ENCODE data around the gene C3orf52. TPM values are rescaled to one million over a fixed set of nuclear protein-coding genes. Genes with fewer than 3 reads are reported as not detected.

Gene C3orf52
- total RNA-seq, 3 donors from 2014 or later, result 0.64 to 23.6 (median 8.5) TPM

- Histone ChIP-seq H3K36me3 (no peaks in the 10 kb centered on the region), H3K4me1 (no peaks in the 10 kb centered on the region), H3K9me3 (no peaks in the 10 kb centered on the region), H3K27ac (peak overlapping the region; percentile 51 to 55), H3K27me3 (no peaks in the 10 kb centered on the region), H3K4me3 (no peak overlapping the region)
- no peak for DNase-seq (ENCODE audit: low spot score in 2 of 2)
- intact Hi-C loops (cut with DNase I; ENCODE audit: low total_unique reads), result no loop called here
- TF ChIP-seq CTCF (IDR thresholded peaks at IDR 0.05), result no peak
- no peak for TF ChIP-seq POLR2A (IDR thresholded peaks at IDR 0.05)
- no peak for TF ChIP-seq POLR2AphosphoS5 (IDR thresholded peaks at IDR 0.05)
Measured at GRCh38 chr3:112090887-112091586, 4.8 kb downstream of the C3orf52 start.

GRCh38 chr3:112092496-112093179 is 6.4 kb downstream of the C3orf52 start:
- intact Hi-C loops (cut with DNase I; ENCODE audit: low total_unique reads), result no loop called here
- H3K27me3 ChIP-seq, result no peaks in the 10 kb centered on the region
- no peaks in the 10 kb centered on the region for H3K36me3 ChIP-seq
- peak overlapping the region; percentile 6 to 53 for H3K27ac ChIP-seq
- no peaks in the 10 kb centered on the region for H3K9me3 ChIP-seq
- no peak overlapping the region for H3K4me3 ChIP-seq
- no peak for TF ChIP-seq CTCF (IDR thresholded peaks at IDR 0.05)
- no peak for TF ChIP-seq POLR2A (IDR thresholded peaks at IDR 0.05)
- TF ChIP-seq POLR2AphosphoS5 (IDR thresholded peaks at IDR 0.05), result no peak
- no peak for DNase-seq (ENCODE audit: low spot score in 2 of 2)
- H3K4me1 ChIP-seq, result no peaks in the 10 kb centered on the region

GRCh38 chr3:112093180-112093522 is 7.0 kb downstream of the C3orf52 start:
- Histone ChIP-seq H3K9me3 (no peaks in the 10 kb centered on the region), H3K4me3 (no peak overlapping the region), H3K4me1 (no peaks in the 10 kb centered on the region), H3K27me3 (no peaks in the 10 kb centered on the region), H3K27ac (peak overlapping the region in 1 of 2 donors; percentile 53), H3K36me3 (no peaks in the 10 kb centered on the region)
- no peak for DNase-seq (ENCODE audit: low spot score in 2 of 2)
- TF ChIP-seq CTCF (IDR thresholded peaks at IDR 0.05) (no peak), POLR2AphosphoS5 (IDR thresholded peaks at IDR 0.05) (no peak), POLR2A (IDR thresholded peaks at IDR 0.05) (no peak)
- intact Hi-C loops (cut with DNase I; ENCODE audit: low total_unique reads), result no loop called here

- TF ChIP-seq POLR2A (IDR thresholded peaks at IDR 0.05) (no peak), POLR2AphosphoS5 (IDR thresholded peaks at IDR 0.05) (no peak), CTCF (IDR thresholded peaks at IDR 0.05) (no peak)
- Histone ChIP-seq H3K4me3 (no peak overlapping the region), H3K9me3 (no peaks in the 10 kb centered on the region), H3K36me3 (no peaks in the 10 kb centered on the region), H3K4me1 (no peaks in the 10 kb centered on the region), H3K27ac (no peak overlapping the region), H3K27me3 (no peaks in the 10 kb centered on the region)
- DNase-seq (ENCODE audit: low spot score in 2 of 2), result no peak
- intact Hi-C loops (cut with DNase I; ENCODE audit: low total_unique reads), result no loop called here
Measured at GRCh38 chr3:112095731-112096130, 9.5 kb downstream of the C3orf52 start.

GRCh38 chr3:112096176-112096575 is 10.0 kb downstream of the C3orf52 start:
- TF ChIP-seq POLR2AphosphoS5 (IDR thresholded peaks at IDR 0.05) (no peak), POLR2A (IDR thresholded peaks at IDR 0.05) (no peak), CTCF (IDR thresholded peaks at IDR 0.05) (no peak)
- H3K9me3 ChIP-seq, result no peaks in the 10 kb centered on the region
- intact Hi-C loops (cut with DNase I; ENCODE audit: low total_unique reads), result no loop called here
- no peaks in the 10 kb centered on the region for H3K36me3 ChIP-seq
- no peaks in the 10 kb centered on the region for H3K27me3 ChIP-seq
- H3K27ac ChIP-seq, result no peak overlapping the region
- H3K4me1 ChIP-seq, result no peaks in the 10 kb centered on the region
- no peak for DNase-seq (ENCODE audit: low spot score in 2 of 2)
- H3K4me3 ChIP-seq, result no peak overlapping the region
